NCI-H2029 treated with DMSO at 0.1 percent for 48 hours (cell line): ENCODE results near the gene VAMP2.

Experiments
- DNase-seq: peaks from one replicate; lab custom pipeline; 2025; lab: John Stamatoyannopoulos, UW

Gene VAMP2

DNA sequence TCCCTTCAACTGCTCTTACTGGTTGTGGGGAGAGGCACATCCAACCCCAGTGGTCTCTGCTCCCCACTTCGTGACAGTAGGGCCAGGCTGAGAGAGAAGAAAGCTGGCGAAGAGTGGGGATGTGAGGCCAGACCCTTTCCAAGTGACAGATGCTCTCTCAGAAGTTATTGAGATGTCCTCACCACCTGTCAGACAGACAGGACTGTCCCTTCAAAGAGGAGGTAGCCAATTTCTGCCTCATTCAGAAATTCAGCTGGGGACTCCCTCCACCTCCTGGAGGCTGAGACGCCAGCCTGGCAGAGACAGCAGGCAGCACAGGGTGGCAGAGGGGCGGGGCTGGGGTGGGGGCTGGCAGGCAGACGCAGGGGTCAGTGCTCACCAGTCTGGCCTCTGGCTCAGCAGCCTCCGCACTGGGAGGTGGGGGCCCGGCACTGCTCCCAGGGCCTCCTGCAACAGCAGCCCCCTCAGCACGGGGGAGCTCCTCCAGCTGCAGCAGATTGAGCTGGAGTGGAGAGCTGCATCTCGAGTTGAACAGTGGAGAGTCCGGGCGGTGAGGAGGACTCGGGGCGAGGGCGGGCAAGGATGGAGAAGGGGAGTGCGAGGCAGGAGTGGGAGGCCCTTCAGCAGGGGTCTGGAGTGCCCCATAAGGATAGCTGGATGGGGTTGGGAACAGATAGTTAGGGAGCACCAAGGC is 19.7 kb downstream of the VAMP2 start:
- no peak for DNase-seq

DNA sequence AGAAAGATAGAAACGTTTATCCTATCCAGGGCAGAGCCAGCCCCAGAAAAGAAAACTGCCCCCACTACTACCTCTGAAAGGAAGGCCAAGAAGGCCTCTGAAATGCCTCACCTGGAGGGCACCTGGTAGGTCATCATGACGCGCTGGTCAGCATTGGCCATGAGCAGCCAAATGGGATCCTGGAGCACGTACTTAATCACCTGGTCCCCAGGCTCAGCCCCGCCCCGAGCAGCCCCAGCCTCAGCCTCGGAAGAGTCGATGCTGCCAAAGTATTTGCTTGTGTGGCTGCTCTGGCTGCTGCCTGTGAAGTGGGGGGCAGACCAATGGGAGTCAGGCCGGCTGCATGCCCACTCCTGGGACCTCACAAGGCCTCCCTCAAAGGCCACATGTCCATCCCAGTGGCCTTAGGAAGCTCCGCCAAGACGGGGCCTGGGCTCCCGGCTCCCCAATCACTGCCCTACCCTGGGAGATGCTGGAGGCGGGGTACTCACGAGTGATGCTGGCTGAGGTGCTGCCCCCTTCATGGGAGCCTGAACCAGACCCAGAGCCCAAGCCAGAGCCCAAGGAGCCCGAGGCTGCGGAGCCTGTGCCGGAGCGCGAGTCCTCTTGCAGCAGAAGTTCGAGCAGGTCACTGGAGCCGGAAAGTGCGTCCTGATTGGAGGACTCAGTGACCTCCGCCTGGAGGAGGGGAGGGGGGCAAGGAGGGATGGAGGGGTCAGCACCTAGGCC is 20.4 kb downstream of the VAMP2 start:
- DNase-seq: no peak

DNA sequence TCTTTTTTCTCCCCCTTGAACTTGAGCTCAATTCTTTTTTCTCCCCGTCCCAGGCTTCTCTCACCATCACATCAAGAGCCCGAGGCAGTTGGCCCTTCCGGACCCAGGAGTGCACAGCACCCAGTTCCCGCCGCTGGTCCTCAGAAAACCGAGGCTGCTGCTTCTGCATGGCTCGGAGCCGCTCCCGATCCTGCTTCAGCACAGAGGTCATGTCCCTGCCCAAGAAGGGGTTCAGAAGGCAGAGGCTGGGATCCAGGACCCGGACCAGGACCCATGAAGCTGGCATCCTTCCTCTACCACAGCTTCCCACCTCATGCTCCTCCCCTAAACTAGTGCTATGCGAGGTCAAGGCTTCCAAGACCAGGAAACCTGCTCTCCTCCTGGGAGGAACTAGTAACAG is 21.0 kb downstream of the VAMP2 start:
- no peak for DNase-seq

- no peak for DNase-seq
Observed at GRCh38 chr17:8141045-8141444, 21.7 kb downstream of the VAMP2 start.

GRCh38 chr17:8140065-8141029 is 22.4 kb downstream of the VAMP2 start:
- DNase-seq: no peak

- peak; percentile 71 for DNase-seq
Observed at GRCh38 chr17:8138672-8139371, 23.9 kb downstream of the VAMP2 start.

GRCh38 chr17:8138374-8138671 is 24.4 kb downstream of the VAMP2 start:
- no peak for DNase-seq

DNA sequence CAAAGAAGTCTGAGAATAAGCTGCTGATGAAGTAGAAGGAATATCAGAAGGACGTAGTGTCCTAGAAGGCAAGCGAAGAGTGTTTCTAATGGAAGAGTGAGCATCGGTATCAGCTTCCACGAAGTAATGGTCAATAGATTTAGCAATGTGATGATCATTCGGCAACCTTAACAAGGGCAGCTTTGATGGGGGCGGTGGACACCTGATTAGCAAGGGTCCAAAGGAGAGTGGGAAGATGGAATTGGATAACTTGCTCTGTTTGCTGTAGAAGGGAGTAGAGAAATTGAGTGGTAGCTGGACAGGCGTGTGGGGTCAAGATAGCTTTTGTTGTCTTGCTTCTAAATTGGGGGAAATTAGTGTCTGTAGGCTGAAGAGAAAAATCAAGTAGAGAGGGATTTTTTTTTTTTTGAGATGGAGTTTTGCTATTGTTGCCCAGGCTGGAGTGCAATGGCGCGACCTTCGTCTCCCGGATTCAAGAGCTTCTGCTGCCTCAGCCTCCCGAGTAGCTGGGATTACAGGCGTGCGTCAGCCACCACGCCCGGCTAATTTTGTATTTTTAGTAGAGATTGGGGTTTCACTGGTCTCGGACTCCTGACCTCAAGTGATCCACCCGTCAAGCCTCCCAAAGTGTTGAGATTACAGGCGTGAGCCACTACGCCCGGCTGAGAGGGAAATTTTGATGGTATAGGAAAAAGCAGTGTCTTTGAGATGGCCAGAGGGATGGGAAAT is 24.9 kb downstream of the VAMP2 start:
- no peak for DNase-seq

DNA sequence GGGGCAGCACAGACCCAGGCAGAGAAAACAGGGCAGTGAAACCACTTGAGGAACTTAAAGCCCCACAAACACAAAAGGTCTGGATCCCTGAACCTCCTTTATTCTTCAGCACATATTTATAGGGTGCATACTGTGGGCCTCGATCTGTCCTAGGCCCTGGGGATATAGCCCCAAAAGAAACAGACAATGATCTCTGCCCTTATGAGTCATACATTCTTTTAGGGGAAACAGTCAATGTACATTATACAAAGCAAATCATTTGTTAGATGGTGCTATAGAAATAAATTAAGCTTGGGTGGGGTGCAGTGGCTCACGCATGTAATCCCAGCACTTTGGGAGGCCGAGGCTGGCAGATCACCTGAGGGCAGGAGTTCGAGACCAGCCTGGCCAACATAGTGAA is 28.8 kb downstream of the VAMP2 start:
- DNase-seq: no peak

DNA sequence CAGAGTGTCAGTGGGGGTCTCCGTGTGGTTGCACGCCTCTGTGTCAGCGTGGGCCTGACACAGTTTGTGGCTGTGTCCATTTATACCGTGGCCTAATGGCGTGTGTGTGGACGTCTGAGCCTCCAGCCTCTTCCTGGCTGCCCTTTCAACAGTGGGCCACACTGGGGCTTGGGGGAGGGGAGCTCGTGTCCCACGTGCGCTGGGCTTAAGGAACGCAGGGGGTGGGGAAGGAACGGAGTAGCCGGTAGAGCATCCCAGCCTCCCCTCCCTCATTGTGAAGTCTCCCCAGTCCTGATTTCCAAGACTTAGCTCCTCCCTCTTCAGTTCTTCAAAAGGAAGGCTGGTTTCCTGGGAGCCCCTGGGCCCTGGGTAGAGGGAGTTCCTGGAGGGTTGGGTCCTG is 29.3 kb downstream of the VAMP2 start:
- no peak for DNase-seq

GRCh38 chr17:8131844-8132441 is 30.8 kb downstream of the VAMP2 start:
- no peak for DNase-seq

DNA sequence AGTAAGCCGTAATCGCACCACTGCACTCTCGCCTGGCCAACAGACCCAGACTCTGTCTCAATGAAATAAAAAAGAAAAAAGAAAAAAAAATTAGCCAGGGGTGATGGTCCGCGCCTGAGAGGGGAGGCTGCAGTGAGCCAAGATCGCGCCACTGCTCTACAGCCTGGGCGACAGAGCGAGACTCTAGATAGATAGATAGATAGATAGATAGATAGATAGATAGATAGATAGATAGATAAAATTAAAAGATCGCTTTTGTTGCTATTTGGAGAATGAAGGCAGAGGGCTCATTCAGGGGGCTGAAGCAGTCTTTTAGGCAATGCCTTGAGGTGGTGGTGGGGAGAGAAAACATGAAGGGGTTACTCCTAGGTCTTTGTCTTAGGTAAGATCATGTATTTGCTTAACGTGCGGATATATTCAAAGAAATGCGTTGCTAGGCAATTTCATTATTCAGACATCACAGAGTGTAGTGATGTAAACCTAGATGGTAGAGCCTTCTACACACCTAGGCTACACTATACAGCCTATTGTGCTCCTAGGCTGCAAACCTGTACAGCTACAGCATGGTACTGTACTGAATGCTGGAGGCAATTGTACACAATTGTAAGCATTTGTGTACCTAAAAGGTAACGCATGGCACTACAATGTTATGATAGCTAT is 34.5 kb downstream of the VAMP2 start:
- no peak for DNase-seq

DNA sequence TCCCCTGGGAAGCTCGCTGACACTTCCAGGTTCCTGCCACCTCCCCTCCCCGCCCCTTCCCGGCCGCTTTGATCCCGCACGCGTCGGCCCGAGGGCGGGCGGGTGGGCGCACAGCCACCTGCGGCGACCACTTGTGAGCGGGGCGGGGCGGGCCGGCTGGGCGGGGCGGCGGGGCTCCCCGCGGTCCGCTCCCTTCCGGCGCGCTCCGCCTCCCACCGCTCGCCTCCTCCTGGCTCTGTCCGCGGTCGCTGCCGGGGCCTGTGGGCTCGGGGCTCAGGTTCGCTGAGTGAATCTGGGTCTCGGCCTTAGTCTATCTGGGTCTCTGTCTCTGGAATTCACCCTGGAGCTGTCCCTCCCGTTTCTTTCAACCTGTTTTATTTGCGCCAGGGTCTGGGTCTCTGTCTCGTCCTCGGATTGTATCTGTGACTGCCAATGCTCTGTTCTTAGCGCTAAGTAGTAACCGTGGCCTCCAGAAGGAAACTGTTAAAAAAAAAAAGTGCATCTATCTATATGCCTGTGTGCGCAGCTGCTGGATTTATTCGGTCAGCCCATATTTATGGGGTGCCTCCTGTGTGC is 36.2 kb downstream of the VAMP2 start:
- no peak for DNase-seq

DNA sequence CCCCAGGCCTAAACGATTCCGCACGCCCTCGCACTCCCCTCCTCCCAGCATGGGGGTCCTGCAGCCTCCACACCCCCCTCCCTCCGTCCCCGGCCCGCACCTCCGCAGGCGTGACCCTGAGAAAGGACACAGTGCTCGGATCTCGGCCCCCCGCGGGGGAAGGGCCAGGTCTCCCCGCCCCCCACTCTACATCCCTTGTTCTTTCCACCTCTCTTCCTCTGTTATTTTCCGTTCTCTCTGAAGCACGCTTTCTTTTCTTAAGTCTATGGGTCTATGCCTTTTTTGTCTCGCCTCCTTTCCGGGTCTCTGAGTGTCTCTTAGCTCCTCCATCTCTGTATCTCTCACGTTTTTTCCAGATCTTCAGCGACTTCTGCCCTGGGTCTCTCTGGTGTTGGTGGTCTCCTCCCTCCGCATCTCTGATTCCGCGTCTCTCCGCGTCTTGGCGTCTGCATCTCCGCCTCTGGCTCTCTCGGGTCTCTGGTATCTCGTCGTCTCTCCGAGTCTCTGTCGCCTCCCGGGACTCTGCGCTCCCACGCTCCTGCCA is 36.7 kb downstream of the VAMP2 start:
- no peak for DNase-seq

- no peak for DNase-seq
Observed at GRCh38 chr17:8125154-8125946, 37.4 kb downstream of the VAMP2 start.

DNA sequence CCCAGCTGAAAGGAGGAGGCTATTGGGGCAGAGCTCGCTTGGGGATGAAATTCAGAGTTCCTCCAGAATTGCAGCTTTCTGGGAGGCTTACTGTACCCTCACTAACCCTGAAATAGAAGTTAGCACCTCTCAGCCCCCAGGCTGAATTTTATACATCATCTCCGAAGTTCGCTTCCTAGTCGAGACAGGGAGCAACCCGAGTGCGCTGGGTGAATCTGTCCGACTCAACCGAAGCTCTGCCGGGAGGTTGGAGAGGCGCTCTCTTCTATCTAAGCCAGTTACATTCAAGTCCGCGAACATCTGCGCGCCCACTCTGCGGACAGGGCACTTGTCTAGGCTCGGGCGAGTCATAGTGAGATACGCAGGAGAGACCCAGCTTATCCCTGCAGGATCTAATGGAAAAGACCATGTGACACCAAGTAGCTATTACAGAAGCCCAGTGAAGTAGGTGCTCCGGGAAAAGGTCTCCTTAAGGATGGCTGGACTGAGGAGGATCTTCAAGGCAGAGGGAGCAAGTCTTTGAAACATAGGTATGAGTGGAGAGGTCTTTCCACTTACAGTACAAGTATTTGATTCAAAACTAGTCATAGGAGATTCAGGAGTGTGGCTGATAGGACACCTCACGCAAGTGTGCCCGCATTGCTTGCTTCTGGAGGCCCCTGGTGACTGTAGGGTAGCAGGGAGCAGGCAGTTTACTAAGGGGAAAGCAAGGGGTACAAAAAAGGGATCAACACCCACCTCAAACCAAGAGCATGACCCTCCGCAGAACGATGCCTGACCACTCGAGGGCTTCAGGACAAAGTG is 38.2 kb downstream of the VAMP2 start:
- DNase-seq: no peak

GRCh38 chr17:8123695-8124349 is 38.9 kb downstream of the VAMP2 start, which contains the start of gene HES7:
Gene HES7, minus strand, starts transcription at chr17:8124106. Its CDS starts 22 bp downstream, at chr17:8124084.
- no peak for DNase-seq
